HG03066 (cell line): Measurements from ENCODE around the gene CD180.
"Not testable (repeated sequence)": the region's sequence is repeated elsewhere in the genome, so short reads cannot be mapped to it uniquely, and the experiment has no call there.

Experiments
- ATAC-seq: cut with Tn5 transposase; IDR thresholded peaks from one replicate; pipeline ENCODE4 v1.9.1; 2021; ENCODE audit warnings: low read depth; ENCODE audit not compliant: unreplicated experiment

CD180 gene

GRCh38 chr5:67190410-67190809 is 6.2 kb downstream of the CD180 start:
- no peak for ATAC-seq

- no peak for ATAC-seq
Observed at GRCh38 chr5:67189931-67190330, 6.7 kb downstream of the CD180 start.

- ATAC-seq, result no peak
Observed at GRCh38 chr5:67189079-67189354, 7.6 kb downstream of the CD180 start.

- no peak for ATAC-seq
Observed at GRCh38 chr5:67188274-67189078, 8.1 kb downstream of the CD180 start.

GRCh38 chr5:67187006-67187715 is 9.4 kb downstream of the CD180 start:
- peak; percentile 50 for ATAC-seq

- ATAC-seq, result no peak
Observed at GRCh38 chr5:67183859-67184258, 12.7 kb downstream of the CD180 start.

- ATAC-seq, result no peak
Observed at GRCh38 chr5:67182301-67182790, 14.3 kb downstream of the CD180 start.

GRCh38 chr5:67181648-67182221 is 14.9 kb downstream of the CD180 start:
- no peak for ATAC-seq

- no peak for ATAC-seq
Observed at GRCh38 chr5:67179697-67180361, 16.8 kb downstream of the CD180 start.

GRCh38 chr5:67178966-67179365 is 17.6 kb downstream of the CD180 start:
- no peak for ATAC-seq

GRCh38 chr5:67178085-67178484 is 18.5 kb downstream of the CD180 start:
- ATAC-seq, result no peak

GRCh38 chr5:67176936-67177335 is 19.7 kb downstream of the CD180 start:
- no peak for ATAC-seq

- ATAC-seq, result no peak
Observed at GRCh38 chr5:67173959-67174358, 22.6 kb downstream of the CD180 start.

- ATAC-seq, result not testable (repeated sequence)
Observed at GRCh38 chr5:67173351-67173750, 23.2 kb downstream of the CD180 start.

- ATAC-seq, result no peak
Observed at GRCh38 chr5:67170767-67171166, 25.8 kb downstream of the CD180 start.

GRCh38 chr5:67168069-67168468 is 28.5 kb downstream of the CD180 start:
- no peak for ATAC-seq

- peak; percentile 47 for ATAC-seq
Observed at GRCh38 chr5:67166460-67167285, 29.9 kb downstream of the CD180 start.

GRCh38 chr5:67165526-67166459 is 30.8 kb downstream of the CD180 start:
- ATAC-seq, result peak; percentile 86

GRCh38 chr5:67164856-67165525 is 31.6 kb downstream of the CD180 start:
- ATAC-seq, result no peak
